Endothelial cell (in vitro differentiated cells): ENCODE measurements around the gene RPL31. TPM values are rescaled to one million over a fixed set of nuclear protein-coding genes. Genes with fewer than 3 reads are reported as not detected.

Source experiments
- DNase-seq: peaks from one replicate; pipeline ENCODE4 v3.0.0; 2021; ENCODE audit warnings: low spot score
- H3K27ac Mint-ChIP-seq: one replicate; pipeline ENCODE4 v1.8.0; 2021; ENCODE audit warnings: mixed read lengths, inconsistent platforms; ENCODE audit not compliant: unreplicated experiment
- H3K27me3 Mint-ChIP-seq: one replicate; pipeline ENCODE4 v1.8.0; 2021; ENCODE audit warnings: mild to moderate bottlenecking, moderate library complexity, mixed read lengths, inconsistent platforms; ENCODE audit not compliant: unreplicated experiment
- H3K36me3 Mint-ChIP-seq: one replicate; pipeline ENCODE4 v1.8.0; 2021; ENCODE audit warnings: mild to moderate bottlenecking, low read depth, mixed read lengths, inconsistent platforms; ENCODE audit not compliant: unreplicated experiment
- H3K4me1 Mint-ChIP-seq: one replicate; pipeline ENCODE4 v1.8.0; 2021; ENCODE audit warnings: mild to moderate bottlenecking, mixed read lengths, inconsistent platforms; ENCODE audit not compliant: unreplicated experiment
- H3K4me3 Mint-ChIP-seq: one replicate; pipeline ENCODE4 v1.8.0; 2021; ENCODE audit warnings: mild to moderate bottlenecking, mixed read lengths, inconsistent platforms; ENCODE audit not compliant: unreplicated experiment
- H3K9me3 Mint-ChIP-seq: one replicate; pipeline ENCODE4 v1.8.0; 2021; ENCODE audit warnings: mixed read lengths, inconsistent platforms; ENCODE audit not compliant: unreplicated experiment
- CTCF ChIP-seq: fragments of 200-600 bp; sonication (generic); IDR thresholded peaks from one replicate; pipeline ENCODE4 v1.5.0; 2021; ENCODE audit warnings: antibody characterized with exemption; ENCODE audit not compliant: unreplicated experiment
- total RNA-seq: library from RNA; stranded (reverse); fragmentation: NEBNext Ultra II Directional; extraction: Animal tissue kit (Norgen Biotek cat#: 25700); gene quantifications from one replicate; pipeline ENCODE4 v1.2.1, GENCODE V29; 2021; ENCODE audit not compliant: unreplicated experiment

The RPL31 gene
- total RNA-seq, 1 donor from 2014 or later = 1,589 TPM

- Mint-ChIP-seq H3K27me3 (peaks cover 4% of the 10 kb centered on the region), H3K4me1 (peaks cover 32% of the 10 kb centered on the region), H3K27ac (no peak overlapping the region), H3K4me3 (no peak overlapping the region), H3K9me3 (no peaks in the 10 kb centered on the region), H3K36me3 (peaks cover 51% of the 10 kb centered on the region)
- TF ChIP-seq CTCF = no peak
- no peak for DNase-seq
These were observed 23.4 kb upstream of the RPL31 start for GRCh38 chr2:100978582-100979191.

- peaks cover 3% of the 10 kb centered on the region for H3K27me3 Mint-ChIP-seq
- no peaks in the 10 kb centered on the region for H3K9me3 Mint-ChIP-seq
These were observed 22.0 kb upstream of the RPL31 start for GRCh38 chr2:100980046-100980445.

GRCh38 chr2:100981011-100981410 is 21.1 kb upstream of the RPL31 start:
- DNase-seq = no peak
- H3K27ac Mint-ChIP-seq = peak overlapping the region; percentile 86

More at GRCh38 chr2:100980046-100980445, 22.0 kb upstream of the RPL31 start:
- Mint-ChIP-seq H3K4me3 (no peak overlapping the region), H3K27ac (peak overlapping the region; percentile 36), H3K36me3 (peaks cover 46% of the 10 kb centered on the region), H3K4me1 (peaks cover 39% of the 10 kb centered on the region)
- TF ChIP-seq CTCF = no peak
- DNase-seq = no peak

GRCh38 chr2:100982431-100982861 is 19.6 kb upstream of the RPL31 start:
- no peak overlapping the region for H3K27ac Mint-ChIP-seq
- H3K4me3 Mint-ChIP-seq = no peak overlapping the region
- no peaks in the 10 kb centered on the region for H3K9me3 Mint-ChIP-seq
- no peak for DNase-seq
- H3K27me3 Mint-ChIP-seq = no peaks in the 10 kb centered on the region
- peaks cover 29% of the 10 kb centered on the region for H3K36me3 Mint-ChIP-seq
- no peak for TF ChIP-seq CTCF
- H3K4me1 Mint-ChIP-seq = peaks cover 39% of the 10 kb centered on the region

More at GRCh38 chr2:100981011-100981410, 21.1 kb upstream of the RPL31 start:
- TF ChIP-seq CTCF = no peak
- Mint-ChIP-seq H3K9me3 (no peaks in the 10 kb centered on the region), H3K36me3 (peaks cover 40% of the 10 kb centered on the region), H3K4me1 (peaks cover 39% of the 10 kb centered on the region), H3K4me3 (peak overlapping the region; percentile 57), H3K27me3 (no peaks in the 10 kb centered on the region)

GRCh38 chr2:100983201-100983600 is 18.9 kb upstream of the RPL31 start:
- Mint-ChIP-seq H3K9me3 (no peaks in the 10 kb centered on the region), H3K27me3 (no peaks in the 10 kb centered on the region), H3K4me1 (peaks cover 39% of the 10 kb centered on the region), H3K27ac (no peak overlapping the region), H3K36me3 (peaks cover 21% of the 10 kb centered on the region), H3K4me3 (no peak overlapping the region)
- no peak for DNase-seq
- TF ChIP-seq CTCF = no peak
